GM10847 (cell line): ENCODE measurements around the gene ESYT2.

ENCODE experiments used
- POLR2A ChIP-seq: IDR thresholded peaks from 2 replicates; pipeline ENCODE4 v1.6.1; 2011; ENCODE audit not compliant: insufficient read length; ENCODE audit errors: extremely low read depth

ESYT2 gene

GRCh38 chr7:158858592-158859503 is 29.5 kb upstream of the ESYT2 start:
- no peak for TF ChIP-seq POLR2A

DNA sequence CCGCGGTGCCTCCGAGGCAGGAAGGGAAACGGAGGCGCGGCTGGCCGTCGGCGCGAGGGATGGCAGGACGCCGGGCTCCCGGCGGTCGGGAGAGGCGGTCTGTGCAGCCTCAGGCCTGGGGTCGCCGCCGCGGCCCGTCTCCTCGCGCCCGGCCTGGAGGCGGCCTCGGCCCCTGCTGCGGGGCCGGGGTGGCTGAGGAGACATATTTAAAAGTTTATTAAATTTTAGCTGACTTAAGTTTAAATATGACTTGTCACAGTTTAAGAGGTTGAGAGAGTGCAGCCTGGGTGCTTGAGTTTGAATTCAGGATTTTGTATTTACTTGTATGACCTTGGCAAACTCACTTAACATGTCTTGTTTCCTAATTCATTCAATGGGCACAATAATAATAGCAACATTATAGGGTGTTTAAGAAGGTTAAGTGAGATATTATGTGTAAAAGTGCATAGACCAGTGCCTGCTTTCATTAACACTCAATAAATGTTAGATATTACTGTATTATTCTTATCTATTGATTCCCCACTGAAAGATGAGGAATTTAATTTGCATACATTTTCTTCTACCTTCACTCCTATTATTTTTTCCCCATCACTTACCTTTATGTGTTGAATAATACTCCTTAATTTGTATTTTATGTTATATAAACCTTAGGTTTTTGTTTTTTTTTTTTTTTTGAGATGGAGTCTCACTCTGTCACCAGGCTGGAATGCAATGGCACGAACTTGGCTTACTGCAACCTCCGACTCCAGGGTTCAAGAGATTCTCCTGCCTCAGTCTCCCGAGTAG is 27.8 kb upstream of the ESYT2 start:
- no peak for TF ChIP-seq POLR2A

DNA sequence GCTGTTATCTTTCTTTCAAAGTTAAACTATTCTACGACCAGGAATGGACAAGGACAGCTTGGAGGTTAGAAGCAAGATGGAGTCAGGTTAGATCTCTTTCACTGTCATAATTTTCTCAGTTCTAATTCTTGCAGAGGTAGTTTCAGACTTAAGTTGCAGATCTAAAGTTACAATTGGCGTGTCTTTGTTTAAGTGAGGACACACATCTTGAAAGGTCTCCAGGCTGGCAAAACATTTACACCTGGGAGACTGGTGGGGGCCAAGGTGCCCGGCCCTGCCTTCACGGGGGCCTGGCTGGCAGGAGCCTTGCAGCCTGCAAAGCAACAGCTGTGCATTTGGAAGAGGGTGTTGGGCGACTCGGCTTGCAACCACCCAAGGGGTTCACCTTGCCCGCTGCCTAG is 25.4 kb upstream of the ESYT2 start:
- TF ChIP-seq POLR2A, result no peak

DNA sequence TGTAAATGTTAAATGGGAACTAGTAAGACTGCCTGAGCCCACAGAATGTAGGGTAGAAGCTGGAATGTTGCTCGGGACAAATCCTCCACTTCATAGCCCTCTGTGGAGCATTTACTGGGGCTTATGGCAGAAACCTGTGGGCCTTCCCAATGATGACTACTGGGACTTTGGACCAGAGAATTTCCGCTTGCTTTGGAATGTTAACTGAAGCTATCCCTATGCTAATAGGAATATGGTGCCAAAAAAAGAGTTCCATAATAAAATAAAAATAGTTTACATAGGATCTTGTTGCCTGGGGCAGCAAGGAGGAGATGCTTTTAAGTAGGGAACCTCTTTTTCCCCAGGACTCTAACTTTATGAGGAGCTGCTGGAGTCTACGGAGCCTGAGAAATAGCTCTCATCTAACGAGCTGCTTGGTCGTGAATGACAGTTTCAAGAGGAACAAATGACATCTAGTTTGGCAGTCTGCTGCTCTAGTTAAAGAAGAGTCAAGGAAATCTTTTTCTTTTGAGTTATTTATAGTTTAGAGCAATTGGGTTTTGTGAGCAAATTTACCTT is 21.3 kb upstream of the ESYT2 start:
- TF ChIP-seq POLR2A, result no peak

GRCh38 chr7:158849768-158850544 is 20.6 kb upstream of the ESYT2 start:
- TF ChIP-seq POLR2A, result no peak

- no peak for TF ChIP-seq POLR2A
Observed at GRCh38 chr7:158849442-158849767, 20.1 kb upstream of the ESYT2 start.

DNA sequence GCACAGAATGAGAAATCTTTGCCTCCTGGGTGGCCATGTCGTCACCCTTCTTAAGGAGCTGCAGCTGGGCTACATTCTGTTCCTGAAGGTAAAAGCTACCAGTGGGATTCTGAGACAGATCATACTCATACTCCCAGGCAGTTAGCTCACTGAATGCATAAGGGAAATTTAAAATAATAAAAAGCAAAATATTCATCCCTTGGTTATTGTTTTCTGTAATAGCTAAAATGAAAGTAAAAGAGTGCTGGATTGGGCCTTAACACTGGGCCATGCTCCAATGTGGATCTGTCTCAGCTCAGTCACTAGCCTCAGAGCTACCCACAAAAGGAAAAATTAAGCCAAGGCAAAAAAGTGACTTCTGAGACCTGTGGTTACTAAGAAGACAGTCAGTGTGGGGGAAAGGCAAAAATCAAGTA is 18.1 kb upstream of the ESYT2 start:
- no peak for TF ChIP-seq POLR2A

DNA sequence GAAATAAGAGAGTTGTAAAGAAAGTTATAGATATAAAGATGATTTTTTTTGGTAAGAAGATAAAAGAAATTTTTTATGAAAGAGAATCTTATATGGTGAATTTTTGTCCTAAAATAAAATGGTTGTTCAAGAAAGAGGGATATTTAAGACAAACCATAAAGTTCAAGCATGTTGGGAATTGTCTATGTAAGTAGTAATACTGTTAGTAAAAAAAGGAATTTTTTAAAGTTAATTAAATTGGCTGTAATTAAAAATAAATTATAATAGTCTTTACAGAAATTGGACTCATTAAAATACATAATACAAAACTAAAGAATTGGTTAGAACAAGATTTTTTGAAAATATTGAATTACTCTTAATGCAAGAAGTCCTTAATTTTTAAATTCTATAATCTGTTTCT is 17.0 kb upstream of the ESYT2 start:
- TF ChIP-seq POLR2A, result no peak

GRCh38 chr7:158843771-158844170 is 14.5 kb upstream of the ESYT2 start:
- no peak for TF ChIP-seq POLR2A

DNA sequence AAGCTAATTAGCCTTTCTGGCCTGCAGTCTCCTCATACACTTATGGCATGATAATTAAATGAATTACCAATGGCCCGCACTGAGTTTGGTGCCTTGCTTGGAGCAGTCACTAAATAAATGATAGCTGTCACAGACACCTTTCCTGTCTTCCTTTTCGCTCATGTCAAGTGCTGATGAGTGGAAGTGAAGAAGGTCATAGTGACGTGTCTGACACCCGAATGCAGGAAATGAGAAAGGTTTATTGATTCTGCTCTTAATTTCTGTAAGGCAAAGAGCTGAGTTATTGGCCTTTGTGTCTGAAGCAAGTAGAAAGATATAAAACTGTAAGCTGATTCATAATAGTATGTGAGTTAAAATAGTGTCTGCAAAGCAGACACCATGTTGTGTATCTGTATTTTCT is 13.2 kb upstream of the ESYT2 start:
- no peak for TF ChIP-seq POLR2A

DNA sequence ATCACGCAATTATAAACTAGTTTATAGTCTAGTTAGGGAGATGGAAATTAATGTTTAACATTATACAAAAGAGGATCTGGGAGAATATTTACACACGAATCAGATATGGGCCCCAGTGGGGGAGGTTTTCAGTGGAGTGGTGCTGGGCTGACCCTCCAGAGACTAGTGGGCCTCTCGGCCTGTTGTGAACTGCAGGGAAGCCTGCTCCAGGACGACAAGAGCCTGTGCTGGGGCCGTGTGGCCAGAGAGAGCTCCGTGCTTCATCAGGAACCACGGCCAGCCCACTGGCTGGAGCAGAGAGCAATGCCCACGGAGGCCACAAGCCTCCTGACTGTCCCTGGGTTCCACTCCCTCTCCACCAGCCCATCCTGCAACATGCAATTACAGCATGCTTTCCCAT is 11.3 kb upstream of the ESYT2 start:
- no peak for TF ChIP-seq POLR2A

GRCh38 chr7:158837790-158838637 is 8.7 kb upstream of the ESYT2 start:
- no peak for TF ChIP-seq POLR2A

GRCh38 chr7:158836692-158837091 is 7.4 kb upstream of the ESYT2 start:
- no peak for TF ChIP-seq POLR2A

DNA sequence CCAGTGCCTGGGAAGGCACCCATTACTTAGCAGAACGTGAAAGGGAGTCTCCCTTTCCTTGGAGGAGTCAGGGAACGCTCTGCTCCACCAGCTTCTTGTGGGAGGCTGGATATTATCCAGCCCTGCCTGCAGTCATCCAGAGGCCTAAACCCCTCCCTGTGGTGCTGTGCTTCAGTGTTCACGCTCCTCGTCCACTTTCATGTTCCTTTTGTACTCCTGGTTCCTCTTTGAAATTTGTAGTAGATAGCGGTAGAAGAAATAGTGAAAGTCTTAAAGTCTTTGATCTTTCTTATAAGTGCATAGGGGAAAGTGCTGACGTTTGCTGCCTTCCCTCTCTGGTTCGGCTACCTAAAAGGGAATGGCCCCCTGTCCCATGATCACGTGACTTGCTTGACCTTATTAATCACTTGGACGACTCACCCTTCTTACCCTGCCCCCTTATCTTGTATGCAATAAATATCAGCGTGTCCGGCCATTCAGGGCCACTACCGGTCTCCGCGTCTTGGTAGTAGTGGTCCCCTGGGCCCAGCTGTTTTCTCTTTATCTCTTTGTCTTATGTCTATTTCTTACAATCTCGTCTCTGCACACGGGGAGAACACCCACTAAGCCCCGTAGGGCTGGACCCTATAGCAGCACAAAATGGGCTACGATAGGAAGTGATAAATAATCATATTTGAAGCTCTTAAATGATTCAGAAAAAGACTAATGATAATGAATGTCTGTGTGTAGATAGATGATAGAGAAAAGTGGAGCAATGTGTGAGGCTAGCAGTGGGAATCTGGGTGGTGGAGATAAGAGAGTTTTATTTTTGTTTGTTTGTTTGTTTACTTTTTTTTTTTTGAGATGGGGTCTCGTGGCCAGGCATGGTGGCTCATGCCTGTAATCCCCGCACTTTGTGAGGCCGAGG is 5.8 kb upstream of the ESYT2 start:
- TF ChIP-seq POLR2A, result no peak

GRCh38 chr7:158832994-158833393 is 3.7 kb upstream of the ESYT2 start:
- no peak for TF ChIP-seq POLR2A
